Stimulated activated naive CD8-positive, alpha-beta T cell treated with anti-CD3 and anti-CD28 coated beads, Interleukin-15, Interleukin-2, amounts not matched to agents 100 ng/mL and 50 ng/mL, for 24 hours (primary cell): ENCODE measurements around the gene DLG2.
"Not testable (repeated sequence)": the region's sequence is repeated elsewhere in the genome, so short reads cannot be mapped to it uniquely, and the experiment has no call there.

Experiments used
- H3K27ac Mint-ChIP-seq: one replicate; pipeline ENCODE4 v1.8.0; 2021; ENCODE audit warnings: mild to moderate bottlenecking, mixed read lengths
- H3K27me3 Mint-ChIP-seq: one replicate; pipeline ENCODE4 v1.8.0; 2021; ENCODE audit warnings: mixed read lengths
- H3K36me3 Mint-ChIP-seq: one replicate; pipeline ENCODE4 v1.8.0; 2021; ENCODE audit warnings: low read depth, mixed read lengths
- H3K4me1 Mint-ChIP-seq: one replicate; pipeline ENCODE4 v1.8.0; 2021; ENCODE audit warnings: low read depth, mixed read lengths
- H3K4me3 Mint-ChIP-seq: one replicate; pipeline ENCODE4 v1.8.0; 2021; ENCODE audit warnings: mild to moderate bottlenecking, mixed read lengths
- H3K9me3 Mint-ChIP-seq: one replicate; pipeline ENCODE4 v1.8.0; 2021; ENCODE audit warnings: mixed read lengths

Gene DLG2

GRCh38 chr11:85238906-85239305, 388.2 kb downstream of the DLG2 start:
- Mint-ChIP-seq H3K4me1 (no peaks in the 10 kb centered on the region), H3K27ac (no peak overlapping the region), H3K4me3 (no peak overlapping the region), H3K9me3 (no peaks in the 10 kb centered on the region), H3K36me3 (no peaks in the 10 kb centered on the region), H3K27me3 (no peaks in the 10 kb centered on the region)

GRCh38 chr11:85238038-85238437, 389.1 kb downstream of the DLG2 start:
- H3K27me3 Mint-ChIP-seq, H3K36me3 Mint-ChIP-seq, H3K27ac Mint-ChIP-seq, H3K4me3 Mint-ChIP-seq, H3K4me1 Mint-ChIP-seq, H3K9me3 Mint-ChIP-seq: not testable (repeated sequence)

DNA sequence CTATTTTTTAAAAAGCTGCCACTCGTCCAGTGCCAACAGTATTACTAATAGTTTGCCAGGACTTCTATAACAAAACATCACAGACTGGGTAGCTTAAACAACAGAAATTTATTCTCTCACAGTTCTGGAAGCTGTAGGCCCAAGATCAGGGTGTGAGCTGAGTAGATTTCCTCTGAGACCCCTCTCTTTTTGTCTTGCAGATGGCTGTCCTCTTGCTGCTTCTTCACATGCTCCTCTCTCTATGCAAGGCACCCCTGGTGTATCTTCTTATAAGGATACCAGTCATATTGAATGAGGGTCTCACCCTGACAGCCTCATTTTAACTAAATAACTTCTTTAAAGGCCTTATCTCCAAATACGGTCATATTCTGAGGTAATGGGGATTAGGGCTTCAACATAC, 390.9 kb downstream of the DLG2 start:
- no peak overlapping the region for H3K4me3 Mint-ChIP-seq
- no peaks in the 10 kb centered on the region for H3K4me1 Mint-ChIP-seq
- no peak overlapping the region for H3K27ac Mint-ChIP-seq
- H3K9me3 Mint-ChIP-seq: peaks cover 7% of the 10 kb centered on the region
- no peaks in the 10 kb centered on the region for H3K36me3 Mint-ChIP-seq
- no peaks in the 10 kb centered on the region for H3K27me3 Mint-ChIP-seq

DNA sequence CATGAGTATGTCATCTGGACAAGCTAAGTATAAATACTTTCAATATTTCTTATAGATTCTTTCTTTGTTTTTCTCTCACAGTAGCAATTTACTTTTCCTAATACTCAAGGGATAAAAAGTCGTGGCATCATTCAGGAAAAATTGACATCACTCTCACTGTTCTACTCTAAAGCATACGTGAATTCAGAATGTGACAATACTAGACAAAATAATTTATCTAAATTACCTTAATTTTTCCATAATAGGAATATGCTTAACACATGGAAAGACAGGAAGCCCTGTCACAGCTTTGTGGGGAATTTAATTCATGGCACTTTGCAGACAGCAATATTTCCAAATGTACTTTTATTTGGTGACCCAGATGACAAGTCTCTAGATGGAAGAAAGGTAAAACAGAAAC, 394.6 kb downstream of the DLG2 start:
- H3K9me3 Mint-ChIP-seq: peaks cover 7% of the 10 kb centered on the region

DNA sequence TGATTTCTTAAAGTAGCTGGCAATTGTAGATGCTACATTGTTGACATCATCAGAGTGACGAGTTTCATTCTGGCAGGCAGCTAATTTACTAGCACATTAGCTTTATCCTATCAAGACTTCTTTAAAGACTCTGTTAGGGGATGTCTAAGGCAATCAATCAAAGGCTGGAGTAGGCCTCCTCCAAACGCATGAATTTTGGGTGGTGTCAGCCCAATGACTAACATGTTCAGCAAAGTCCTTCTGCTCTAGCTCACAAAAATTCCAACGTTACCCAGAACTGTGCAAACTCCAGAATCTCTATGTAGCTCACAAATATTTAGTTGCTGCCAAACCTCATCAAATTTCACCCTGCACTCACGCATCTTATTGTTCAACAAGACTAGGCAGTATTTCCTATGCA, 395.6 kb downstream of the DLG2 start:
- no peak overlapping the region for H3K27ac Mint-ChIP-seq
- H3K9me3 Mint-ChIP-seq: peaks cover 7% of the 10 kb centered on the region
- no peaks in the 10 kb centered on the region for H3K4me1 Mint-ChIP-seq
- H3K36me3 Mint-ChIP-seq: no peaks in the 10 kb centered on the region
- H3K27me3 Mint-ChIP-seq: no peaks in the 10 kb centered on the region
- H3K4me3 Mint-ChIP-seq: no peak overlapping the region

More for the DNA sequence above, 394.6 kb downstream of the DLG2 start:
- Mint-ChIP-seq H3K4me1 (no peaks in the 10 kb centered on the region), H3K4me3 (no peak overlapping the region), H3K27ac (no peak overlapping the region), H3K36me3 (no peaks in the 10 kb centered on the region), H3K27me3 (no peaks in the 10 kb centered on the region)

GRCh38 chr11:85229723-85230122, 397.4 kb downstream of the DLG2 start:
- not testable (repeated sequence) for H3K9me3 Mint-ChIP-seq, H3K4me1 Mint-ChIP-seq, H3K27me3 Mint-ChIP-seq, H3K4me3 Mint-ChIP-seq, H3K27ac Mint-ChIP-seq, H3K36me3 Mint-ChIP-seq

- Mint-ChIP-seq H3K4me1 (no peaks in the 10 kb centered on the region), H3K27ac (no peak overlapping the region), H3K36me3 (no peaks in the 10 kb centered on the region), H3K9me3 (peaks cover 12% of the 10 kb centered on the region), H3K27me3 (no peaks in the 10 kb centered on the region), H3K4me3 (no peak overlapping the region)
Measured at GRCh38 chr11:85196968-85197367, 430.2 kb downstream of the DLG2 start.

- no peak overlapping the region for H3K4me3 Mint-ChIP-seq
- H3K27me3 Mint-ChIP-seq: no peaks in the 10 kb centered on the region
- peaks cover 18% of the 10 kb centered on the region for H3K9me3 Mint-ChIP-seq
- no peak overlapping the region for H3K27ac Mint-ChIP-seq
- H3K4me1 Mint-ChIP-seq: no peaks in the 10 kb centered on the region
- no peaks in the 10 kb centered on the region for H3K36me3 Mint-ChIP-seq
Measured at GRCh38 chr11:85195934-85196333, 431.2 kb downstream of the DLG2 start.

DNA sequence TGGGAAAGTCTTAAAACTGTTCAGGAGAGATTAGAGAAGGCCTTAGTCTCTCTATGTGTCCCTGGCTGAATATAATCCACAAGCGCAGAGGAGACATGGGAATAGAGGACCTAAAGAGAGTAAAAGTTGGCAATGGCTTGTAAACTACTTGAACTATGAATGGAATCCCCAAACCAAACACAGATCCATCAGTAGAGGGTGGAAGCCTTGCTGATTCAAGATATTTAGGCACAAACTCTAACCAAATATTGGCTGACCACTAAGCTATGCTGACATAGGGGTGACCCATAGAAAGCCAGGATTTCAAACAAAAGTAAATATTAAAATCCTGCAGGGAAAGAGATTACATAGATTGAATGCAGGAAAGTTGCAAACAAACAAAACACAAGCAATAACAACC, 439.2 kb downstream of the DLG2 start:
- Mint-ChIP-seq H3K36me3 (no peaks in the 10 kb centered on the region), H3K27me3 (no peaks in the 10 kb centered on the region), H3K4me1 (no peaks in the 10 kb centered on the region), H3K4me3 (no peak overlapping the region), H3K27ac (no peak overlapping the region), H3K9me3 (peaks cover 14% of the 10 kb centered on the region)

DNA sequence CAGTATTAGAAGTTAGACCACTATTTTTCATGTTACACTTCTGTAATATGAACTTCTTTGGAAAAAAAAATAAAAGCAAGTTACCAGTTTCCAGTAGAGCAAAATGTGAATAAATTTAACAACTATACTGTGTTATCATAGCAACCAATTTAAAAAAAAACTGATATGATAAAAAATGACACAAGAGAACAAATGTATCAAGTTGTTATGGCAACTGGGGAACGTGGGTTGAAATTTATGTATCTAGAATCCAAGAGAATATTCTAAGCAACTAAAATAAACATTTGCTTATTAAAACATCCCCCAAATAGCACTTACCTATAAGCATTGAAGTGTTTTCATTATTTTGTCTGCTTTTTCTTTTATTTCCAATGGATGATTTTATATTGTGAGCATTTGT, 442.4 kb downstream of the DLG2 start:
- Mint-ChIP-seq H3K9me3 (peaks cover 8% of the 10 kb centered on the region), H3K4me3 (no peak overlapping the region), H3K4me1 (no peaks in the 10 kb centered on the region), H3K27me3 (no peaks in the 10 kb centered on the region), H3K27ac (no peak overlapping the region), H3K36me3 (no peaks in the 10 kb centered on the region)

DNA sequence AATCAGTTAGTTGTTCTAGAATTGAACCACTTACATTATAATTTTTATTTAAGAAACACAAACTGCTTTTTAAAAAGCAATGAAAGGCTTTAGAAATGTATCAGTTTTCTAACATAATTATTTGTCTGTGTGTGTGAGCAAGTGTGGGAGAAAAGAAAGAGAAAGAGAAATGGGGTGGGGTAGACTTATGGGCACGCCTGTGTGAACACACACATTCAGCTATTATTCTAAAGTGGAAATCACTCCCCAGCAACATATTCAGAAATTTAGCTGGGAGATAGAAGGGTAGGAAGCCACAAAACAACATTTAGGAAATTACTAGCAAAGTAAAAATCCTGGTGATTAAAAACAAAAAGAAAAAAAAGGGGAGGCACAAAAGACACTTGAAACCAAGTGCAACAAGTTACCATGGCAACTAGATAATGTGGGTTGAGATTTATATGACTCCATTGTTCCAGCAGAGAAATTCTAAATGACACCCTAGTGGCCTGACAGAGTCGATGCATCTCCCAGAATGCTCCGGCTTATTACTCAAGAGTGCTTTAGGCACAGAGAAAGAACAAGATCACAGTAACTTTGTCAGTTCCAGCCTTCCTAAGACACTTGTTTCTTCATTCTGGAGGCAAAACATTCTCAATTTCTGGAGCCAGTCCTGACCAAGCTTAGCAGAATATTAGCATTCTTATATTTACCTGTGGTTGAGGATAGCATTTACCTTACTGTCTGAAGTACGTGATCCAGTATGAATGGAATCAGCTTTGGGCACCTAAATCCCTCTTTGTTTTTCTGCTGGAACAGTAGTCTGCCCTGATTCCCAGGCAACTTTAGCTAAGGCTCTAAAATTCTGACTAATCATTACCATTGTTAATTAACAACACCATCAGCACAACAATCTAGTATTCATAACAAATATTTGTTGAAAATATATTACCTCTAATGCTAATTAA, 444.4 kb downstream of the DLG2 start:
- Mint-ChIP-seq H3K4me1 (no peaks in the 10 kb centered on the region), H3K27me3 (no peaks in the 10 kb centered on the region)

DNA sequence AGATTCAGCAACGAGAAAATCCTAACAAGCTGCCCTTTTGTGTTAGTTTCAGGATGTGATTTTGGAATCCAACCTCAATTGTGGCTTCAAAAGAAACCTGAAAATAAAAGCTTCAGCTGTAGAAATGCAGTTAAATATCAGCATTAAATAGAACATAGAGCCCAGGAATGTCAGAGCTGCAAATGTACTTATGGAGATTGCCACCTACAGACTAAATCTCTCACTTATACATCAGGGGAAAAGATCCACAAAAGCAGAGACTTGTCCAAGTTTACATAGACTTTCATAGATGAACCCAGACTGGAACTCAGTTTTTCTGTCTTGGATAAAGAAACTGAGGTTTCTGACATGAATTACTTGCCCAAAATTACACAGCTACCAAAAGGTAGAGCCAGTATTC, 446.6 kb downstream of the DLG2 start:
- H3K36me3 Mint-ChIP-seq: no peaks in the 10 kb centered on the region
- no peaks in the 10 kb centered on the region for H3K27me3 Mint-ChIP-seq
- H3K9me3 Mint-ChIP-seq: no peaks in the 10 kb centered on the region
- no peak overlapping the region for H3K27ac Mint-ChIP-seq
- H3K4me3 Mint-ChIP-seq: no peak overlapping the region
- no peaks in the 10 kb centered on the region for H3K4me1 Mint-ChIP-seq

More for the DNA sequence above, 444.4 kb downstream of the DLG2 start:
- Mint-ChIP-seq H3K9me3 (peaks cover 3% of the 10 kb centered on the region), H3K36me3 (no peaks in the 10 kb centered on the region), H3K4me3 (no peak overlapping the region), H3K27ac (no peak overlapping the region)

GRCh38 chr11:85171648-85172257, 455.4 kb downstream of the DLG2 start:
- Mint-ChIP-seq H3K27me3 (no peaks in the 10 kb centered on the region), H3K36me3 (no peaks in the 10 kb centered on the region), H3K4me3 (no peak overlapping the region), H3K27ac (no peak overlapping the region), H3K4me1 (no peaks in the 10 kb centered on the region), H3K9me3 (peaks cover 27% of the 10 kb centered on the region)

DNA sequence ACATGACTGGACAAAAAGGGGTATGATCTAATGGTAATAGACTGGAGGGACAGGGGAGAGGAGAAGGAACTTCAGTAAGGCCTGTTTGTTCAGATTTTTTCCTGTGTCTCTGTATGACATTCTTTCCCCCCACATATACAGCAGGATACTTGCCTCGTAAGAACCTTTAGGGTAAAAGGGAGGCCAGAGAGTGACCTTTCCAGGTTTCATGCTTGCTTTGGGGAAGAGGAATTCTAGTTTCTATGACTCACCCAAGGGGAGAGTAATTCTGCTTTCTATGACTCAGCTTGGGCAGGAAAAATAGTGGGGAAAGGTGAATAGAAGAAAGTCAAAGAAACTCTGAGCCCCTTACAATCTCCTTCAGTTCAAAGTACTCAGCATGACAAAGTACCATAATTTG, 457.0 kb downstream of the DLG2 start:
- H3K27ac Mint-ChIP-seq: no peak overlapping the region
- no peaks in the 10 kb centered on the region for H3K4me1 Mint-ChIP-seq
- H3K4me3 Mint-ChIP-seq: no peak overlapping the region
- H3K36me3 Mint-ChIP-seq: no peaks in the 10 kb centered on the region
- H3K9me3 Mint-ChIP-seq: peaks cover 25% of the 10 kb centered on the region
- no peaks in the 10 kb centered on the region for H3K27me3 Mint-ChIP-seq

DNA sequence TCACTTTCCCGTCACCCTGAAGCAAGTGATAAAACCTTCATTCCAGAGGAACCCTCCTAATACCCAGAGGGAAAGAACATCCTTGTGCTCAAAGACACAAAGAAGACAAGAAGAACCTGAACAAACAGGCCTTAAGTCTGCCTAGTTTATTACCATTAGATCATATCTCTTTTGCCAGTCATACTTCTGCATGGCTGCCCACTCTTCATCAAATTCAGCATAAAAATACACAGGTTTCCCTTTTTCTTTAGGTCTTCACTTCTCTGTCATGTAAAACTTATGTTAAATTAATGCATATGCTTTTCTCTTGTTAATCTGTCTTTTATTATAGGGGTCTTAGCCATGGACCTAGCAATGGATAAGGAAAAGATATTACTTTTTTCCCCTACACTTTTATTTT, 459.7 kb downstream of the DLG2 start:
- H3K4me3 Mint-ChIP-seq: no peak overlapping the region
- H3K27me3 Mint-ChIP-seq: no peaks in the 10 kb centered on the region
- no peaks in the 10 kb centered on the region for H3K36me3 Mint-ChIP-seq
- no peaks in the 10 kb centered on the region for H3K4me1 Mint-ChIP-seq
- H3K27ac Mint-ChIP-seq: no peak overlapping the region
- peaks cover 14% of the 10 kb centered on the region for H3K9me3 Mint-ChIP-seq

DNA sequence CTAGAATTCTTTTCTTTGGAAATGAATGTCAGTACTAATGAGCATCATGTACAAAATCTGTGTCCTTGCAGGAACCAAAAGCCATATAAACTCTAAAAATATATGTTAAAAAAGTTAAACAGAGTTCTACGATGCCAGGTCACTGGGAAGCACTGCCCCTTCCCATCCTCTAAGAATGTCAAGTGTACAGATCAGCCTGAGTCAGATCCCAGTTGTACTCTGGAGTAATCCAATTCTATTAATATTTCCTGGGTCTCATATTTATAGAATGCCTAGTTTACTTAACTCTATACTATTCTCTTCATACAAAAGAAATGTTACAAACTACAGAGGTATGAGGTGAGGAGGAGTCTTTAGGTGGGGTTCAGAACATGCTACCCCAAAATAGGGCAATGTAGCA, 460.1 kb downstream of the DLG2 start:
- Mint-ChIP-seq H3K4me1 (no peaks in the 10 kb centered on the region), H3K9me3 (peaks cover 10% of the 10 kb centered on the region), H3K4me3 (no peak overlapping the region), H3K27me3 (no peaks in the 10 kb centered on the region), H3K27ac (no peak overlapping the region), H3K36me3 (no peaks in the 10 kb centered on the region)
